WTC11 (cell line): Measurements from ENCODE around the gene GAS6. TPM values are rescaled to one million over a fixed set of nuclear protein-coding genes. Genes with fewer than 3 reads are reported as not detected.

Experiments used
- ATAC-seq: fragments of 200-7000 bp; cut with Tn5 transposase; 2 replicates; pipeline ENCODE4 v1.10.0; 2021; ENCODE audit warnings: mild to moderate bottlenecking, moderate library complexity
- CTCF ChIA-PET: fragments of 300-600 bp; sonication (Branson Sonifier 250); formaldehyde crosslinking; loops from one replicate; lab custom pipeline; 2021; ENCODE audit warnings: antibody characterized with exemption; lab: Charles Lee
- POLR2A ChIA-PET: fragments of 350-600 bp; sonication (Branson Sonifier 250); formaldehyde crosslinking; loops from one replicate; lab custom pipeline; 2021; ENCODE audit warnings: antibody characterized with exemption; lab: Charles Lee
- DNase-seq: peaks from one replicate; pipeline ENCODE4 v3.0.0; 2021; ENCODE audit warnings: low spot score
- H3K27ac Mint-ChIP-seq: 2 replicates; pipeline ENCODE4 v1.8.0; 2021; ENCODE audit warnings: mixed read lengths
- H3K27me3 Mint-ChIP-seq: 2 replicates; pipeline ENCODE4 v1.8.0; 2021; ENCODE audit warnings: low read depth, mild to moderate bottlenecking, moderate library complexity, mixed read lengths
- H3K36me3 Mint-ChIP-seq: 2 replicates; pipeline ENCODE4 v1.8.0; 2021; ENCODE audit warnings: mixed read lengths
- H3K4me1 Mint-ChIP-seq: 2 replicates; pipeline ENCODE4 v1.8.0; 2022; ENCODE audit warnings: mixed read lengths
- H3K4me3 Mint-ChIP-seq: 2 replicates; pipeline ENCODE4 v1.8.0; 2021; ENCODE audit warnings: mild to moderate bottlenecking, moderate library complexity, mixed read lengths
- H3K9me3 Mint-ChIP-seq: 2 replicates; pipeline ENCODE4 v1.8.0; 2021; ENCODE audit warnings: mixed read lengths
- AR ChIP-seq: fragments of 250-450 bp; sonication (Bioruptor Pico); IDR thresholded peaks from 2 replicates; pipeline ENCODE4 v1.9.0; 2021; ENCODE audit warnings: mild to moderate bottlenecking
- ARID4B ChIP-seq: sonication (generic); formaldehyde crosslinking; IDR thresholded peaks from 2 replicates; pipeline ENCODE4 v1.8.0; 2023; ENCODE audit warnings: missing genetic modification reagents, mild to moderate bottlenecking, borderline replicate concordance
- ATF1 ChIP-seq: sonication (generic); formaldehyde crosslinking; IDR thresholded peaks from 2 replicates; pipeline ENCODE4 v1.8.1; 2023; ENCODE audit warnings: mild to moderate bottlenecking, moderate library complexity, missing genetic modification reagents
- ATF2 ChIP-seq: sonication (generic); formaldehyde crosslinking; IDR thresholded peaks from 2 replicates; pipeline ENCODE4 v1.8.1; 2022; ENCODE audit warnings: low read depth, missing genetic modification reagents, borderline replicate concordance
- ATF3 ChIP-seq: sonication (generic); formaldehyde crosslinking; conservative IDR thresholded peaks from 2 replicates; pipeline ENCODE4 v1.8.1; 2022; ENCODE audit warnings: mild to moderate bottlenecking, missing genetic modification reagents
- E2F4 ChIP-seq: sonication (generic); formaldehyde crosslinking; IDR thresholded peaks from 2 replicates; pipeline ENCODE4 v1.8.1; 2022; ENCODE audit warnings: low read depth, mild to moderate bottlenecking, moderate library complexity, missing genetic modification reagents, borderline replicate concordance
- GTF2I ChIP-seq: fragments of 250-450 bp; sonication (Bioruptor Pico); conservative IDR thresholded peaks from 2 replicates; pipeline ENCODE4 v1.4.0; 2021; ENCODE audit warnings: mild to moderate bottlenecking
- KAT7 ChIP-seq: sonication (generic); formaldehyde crosslinking; IDR thresholded peaks from 2 replicates; pipeline ENCODE4 v1.8.1; 2023; ENCODE audit warnings: missing genetic modification reagents, mild to moderate bottlenecking, borderline replicate concordance
- MLX ChIP-seq: sonication (generic); formaldehyde crosslinking; IDR thresholded peaks from 2 replicates; pipeline ENCODE4 v1.8.1; 2023; ENCODE audit warnings: mild to moderate bottlenecking, missing genetic modification reagents, moderate library complexity
- NR1H2 ChIP-seq: sonication (generic); formaldehyde crosslinking; IDR thresholded peaks from 2 replicates; pipeline ENCODE4 v1.9.0; 2021; ENCODE audit warnings: mild to moderate bottlenecking, moderate library complexity, missing genetic modification reagents
- NR2C2 ChIP-seq: sonication (generic); formaldehyde crosslinking; IDR thresholded peaks from 2 replicates; pipeline ENCODE4 v1.8.0; 2022; ENCODE audit warnings: mild to moderate bottlenecking, missing genetic modification reagents
- NR3C1 ChIP-seq: sonication (generic); formaldehyde crosslinking; conservative IDR thresholded peaks from 2 replicates; pipeline ENCODE4 v1.8.1; 2023; ENCODE audit warnings: low read depth, mild to moderate bottlenecking, missing genetic modification reagents
- RELA ChIP-seq: sonication (generic); formaldehyde crosslinking; IDR thresholded peaks from 2 replicates; pipeline ENCODE4 v1.8.1; 2022; ENCODE audit warnings: missing genetic modification reagents, mild to moderate bottlenecking, borderline replicate concordance
- SOX15 ChIP-seq: fragments of 250-450 bp; sonication (Bioruptor Pico); IDR thresholded peaks from 2 replicates; pipeline ENCODE4 v1.9.0; 2021; ENCODE audit warnings: mild to moderate bottlenecking
- SP1 ChIP-seq: sonication (generic); formaldehyde crosslinking; conservative IDR thresholded peaks from 2 replicates; pipeline ENCODE4 v1.8.1; 2022; ENCODE audit warnings: missing genetic modification reagents
- ZNF281 ChIP-seq: sonication (generic); formaldehyde crosslinking; IDR thresholded peaks from 2 replicates; pipeline ENCODE4 v1.8.0; 2023; ENCODE audit warnings: mild to moderate bottlenecking, missing genetic modification reagents
- ZNF425 ChIP-seq: fragments of 250-450 bp; sonication (Bioruptor Pico); conservative IDR thresholded peaks from 2 replicates; pipeline ENCODE4 v1.9.0; 2021; ENCODE audit warnings: mild to moderate bottlenecking
- total RNA-seq: library from RNA; stranded (reverse); gene quantifications from 3 replicates; pipeline ENCODE4 v1.2.3, GENCODE V29; 2021

The GAS6 gene
- total RNA-seq, 1 experiment from 2014 or later: 29.4 TPM

GRCh38 chr13:113784645-113785024, 79.2 kb downstream of the GAS6 start (continued):
- TF ChIP-seq ARID4B (CRISPR knock-in tag): no peak
- TF ChIP-seq GTF2I: no peak
- no peak for TF ChIP-seq ZNF281
- TF ChIP-seq NR3C1: no peak
- no peak for TF ChIP-seq RELA (CRISPR knock-in tag)
- TF ChIP-seq E2F4: no peak
- no peak for TF ChIP-seq KAT7 (CRISPR knock-in tag)
- no peak for TF ChIP-seq ATF2 (CRISPR knock-in tag)
- no peak for TF ChIP-seq ZNF425 (CRISPR knock-in tag)
- no peak for TF ChIP-seq ATF1 (CRISPR knock-in tag)
- no peak for TF ChIP-seq SP1 (CRISPR knock-in tag)

- H3K4me3 Mint-ChIP-seq: no peak overlapping the region
- DNase-seq: no peak
- H3K27me3 Mint-ChIP-seq: peaks cover 5% of the 10 kb centered on the region
- CTCF ChIA-PET: no interaction called here
- POLR2A ChIA-PET: no interaction called here
- peaks cover 20% of the 10 kb centered on the region for H3K36me3 Mint-ChIP-seq
- H3K9me3 Mint-ChIP-seq: no peaks in the 10 kb centered on the region; the same call in none of the 2 replicates
- H3K27ac Mint-ChIP-seq: no peak overlapping the region
- no peak for ATAC-seq
- peaks cover 13% of the 10 kb centered on the region for H3K4me1 Mint-ChIP-seq
- no peak for TF ChIP-seq ATF3 (CRISPR knock-in tag)
- no peak for TF ChIP-seq ATF1 (CRISPR knock-in tag)
- TF ChIP-seq NR1H2 (CRISPR knock-in tag): no peak
- no peak for TF ChIP-seq AR (CRISPR knock-in tag)
- TF ChIP-seq MLX (CRISPR knock-in tag): no peak
- no peak for TF ChIP-seq NR2C2
- no peak for TF ChIP-seq SOX15 (CRISPR knock-in tag)
Measured at GRCh38 chr13:113783966-113784644, 79.8 kb downstream of the GAS6 start.
